ENCODE measurements around the gene TMTC4.

TMTC4 gene

GRCh38 chr13:100600461-100600860 lies 74.1 kb downstream of the TMTC4 start:
- H3K27me3 Mint-ChIP-seq (ENCODE audit: low read depth): peaks cover under 1% of the 10 kb centered on the region
- H3K36me3 Mint-ChIP-seq (ENCODE audit: low read depth): peaks cover 25% of the 10 kb centered on the region
- H3K9me3 Mint-ChIP-seq: no peaks in the 10 kb centered on the region
- no peak overlapping the region for H3K4me3 Mint-ChIP-seq
- TF ChIP-seq CTCF (IDR thresholded peaks at IDR 0.05; ENCODE audit: unreplicated experiment in 3 of 3): no peak
- peak overlapping the region in 1 of 3 experiments; percentile 7 for H3K27ac Mint-ChIP-seq
- H3K4me1 Mint-ChIP-seq: peaks cover 41% of the 10 kb centered on the region

GRCh38 chr13:100597253-100597652 lies 77.3 kb downstream of the TMTC4 start:
- peaks cover 10% of the 10 kb centered on the region for H3K27me3 Mint-ChIP-seq (ENCODE audit: low read depth)
- peaks cover 11% of the 10 kb centered on the region for H3K4me1 Mint-ChIP-seq
- H3K4me3 Mint-ChIP-seq: no peak overlapping the region
- no peak overlapping the region for H3K27ac Mint-ChIP-seq
- H3K36me3 Mint-ChIP-seq (ENCODE audit: low read depth): no peaks in the 10 kb centered on the region
- H3K9me3 Mint-ChIP-seq: no peaks in the 10 kb centered on the region
- TF ChIP-seq CTCF (IDR thresholded peaks at IDR 0.05; ENCODE audit: unreplicated experiment in 3 of 3): no peak

- peaks cover 10% of the 10 kb centered on the region for H3K27me3 Mint-ChIP-seq (ENCODE audit: low read depth)
These were observed 78.1 kb downstream of the TMTC4 start for GRCh38 chr13:100596516-100596915.

GRCh38 chr13:100594731-100595130 lies 79.9 kb downstream of the TMTC4 start:
- Mint-ChIP-seq H3K36me3 (ENCODE audit: low read depth) (no peaks in the 10 kb centered on the region), H3K9me3 (no peaks in the 10 kb centered on the region), H3K4me3 (no peak overlapping the region), H3K4me1 (no peaks in the 10 kb centered on the region), H3K27ac (no peak overlapping the region), H3K27me3 (ENCODE audit: low read depth) (peaks cover 10% of the 10 kb centered on the region)
- peak in 2 of 3 experiments; percentile 19 to 28 for TF ChIP-seq CTCF (IDR thresholded peaks at IDR 0.05; ENCODE audit: unreplicated experiment in 3 of 3)

More at GRCh38 chr13:100596516-100596915, 78.1 kb downstream of the TMTC4 start:
- TF ChIP-seq CTCF (IDR thresholded peaks at IDR 0.05; ENCODE audit: unreplicated experiment in 3 of 3): no peak
- Mint-ChIP-seq H3K4me3 (no peak overlapping the region), H3K9me3 (no peaks in the 10 kb centered on the region), H3K4me1 (peaks cover 9% of the 10 kb centered on the region), H3K27ac (no peak overlapping the region), H3K36me3 (ENCODE audit: low read depth) (no peaks in the 10 kb centered on the region)

- Mint-ChIP-seq H3K27me3 (ENCODE audit: low read depth) (peaks cover 12% of the 10 kb centered on the region), H3K9me3 (no peaks in the 10 kb centered on the region), H3K27ac (no peak overlapping the region), H3K36me3 (ENCODE audit: low read depth) (no peaks in the 10 kb centered on the region), H3K4me1 (no peaks in the 10 kb centered on the region), H3K4me3 (no peak overlapping the region)
- no peak for TF ChIP-seq CTCF (IDR thresholded peaks at IDR 0.05; ENCODE audit: unreplicated experiment in 3 of 3)
These were observed 80.3 kb downstream of the TMTC4 start for GRCh38 chr13:100594255-100594654.

GRCh38 chr13:100589178-100589725 lies 85.3 kb downstream of the TMTC4 start:
- H3K27ac Mint-ChIP-seq: peak overlapping the region; percentile 23 to 65 (median 45)
- peaks cover 7% of the 10 kb centered on the region for H3K27me3 Mint-ChIP-seq (ENCODE audit: low read depth)
- peaks cover 8% of the 10 kb centered on the region for H3K4me1 Mint-ChIP-seq
- H3K4me3 Mint-ChIP-seq: peak overlapping the region; percentile 85 to 91 (median 88)
- no peaks in the 10 kb centered on the region for H3K36me3 Mint-ChIP-seq (ENCODE audit: low read depth)
- no peak for TF ChIP-seq CTCF (IDR thresholded peaks at IDR 0.05; ENCODE audit: unreplicated experiment in 3 of 3)
- H3K9me3 Mint-ChIP-seq: no peaks in the 10 kb centered on the region

Data from nephron (organoid).